ENCODE results near the gene CNTROB. TPM values are rescaled to one million over a fixed set of nuclear protein-coding genes. Genes with fewer than 3 reads are reported as not detected.

Gene CNTROB
- total RNA-seq, 1 experiment from 2014 or later = 30.1 TPM

- Histone ChIP-seq H3K23ac (ENCODE audit: insufficient read length, low read depth, low read length) (no peak overlapping the region), H4K5ac (ENCODE audit: insufficient read length, low read depth, low read length) (no peak overlapping the region), H3K18ac (ENCODE audit: insufficient read length, low read depth, low read length) (no peak overlapping the region), H2BK120ac (ENCODE audit: low read depth, low read length, poor library complexity, severe bottlenecking) (no peak overlapping the region), H2BK20ac (ENCODE audit: low read depth, low read length, poor library complexity, severe bottlenecking) (no peak overlapping the region), H3K27ac (ENCODE audit: insufficient read length, low read depth, low read length) (no peak overlapping the region), H4K91ac (ENCODE audit: insufficient read length, low read depth, low read length) (no peak overlapping the region), H2BK12ac (ENCODE audit: insufficient read length, low read depth, low read length) (no peak overlapping the region), H3K79me2 (ENCODE audit: insufficient read depth, low read length) (no peaks in the 10 kb centered on the region), H3K56ac (ENCODE audit: insufficient read length, low read depth, low read length) (no peak overlapping the region), H2BK15ac (ENCODE audit: low read depth, low read length) (no peak overlapping the region), H4K20me1 (ENCODE audit: control insufficient read depth, insufficient read depth, insufficient read length) (no peaks in the 10 kb centered on the region), H3K23me2 (ENCODE audit: insufficient read length, low read depth, low read length, poor library complexity, severe bottlenecking) (peaks cover 8% of the 10 kb centered on the region), H3K79me1 (ENCODE audit: insufficient read depth, low read depth, low read length, poor library complexity, severe bottlenecking) (no peaks in the 10 kb centered on the region), H3K4me1 (ENCODE audit: insufficient read depth, low read length) (no peaks in the 10 kb centered on the region), H3K9me3 (ENCODE audit: control insufficient read depth, low read depth, low read length) (no peaks in the 10 kb centered on the region), H2BK5ac (ENCODE audit: insufficient read length, low read length) (no peak overlapping the region), H2AK5ac (ENCODE audit: insufficient read length, low read length) (no peak overlapping the region), H3T11ph (ENCODE audit: low read length) (no peak overlapping the region), H4K8ac (replicated peaks; ENCODE audit: insufficient read length, low read depth, low read length) (no peak overlapping the region), H3K27me3 (ENCODE audit: insufficient read depth, low read length) (peaks cover 6% of the 10 kb centered on the region), H2AFZ (ENCODE audit: low read length) (no peak overlapping the region), H3K14ac (ENCODE audit: insufficient read depth, low read length) (no peak overlapping the region), H3K9ac (ENCODE audit: extremely low read depth, insufficient read length, low read length) (no peak overlapping the region), H3K4me2 (ENCODE audit: insufficient read depth, insufficient read length, low read length) (no peak overlapping the region), H3K4ac (ENCODE audit: low read depth, low read length) (no peak overlapping the region)
- no peaks in the 10 kb centered on the region for H3K9me3 Mint-ChIP-seq
- H3K27ac Mint-ChIP-seq = no peak overlapping the region
- peaks cover 0 to 35% (median 8%) of the 10 kb centered on the region in 3 experiments; a peak in 5 of 7 replicates for H3K36me3 Mint-ChIP-seq (ENCODE audit: insufficient read depth in 1 of 3, low read depth in 3 of 3)
- no peak for DNase-seq
- H3K4me1 Mint-ChIP-seq = peaks cover 8% of the 10 kb centered on the region in 2 experiments
- WGBS (ENCODE audit: extremely low coverage, insufficient read length, low lambda C conversion rate) = no CpG with 5 or more reads among the region's 9 CpGs
- TF ChIP-seq CTCF (conservative IDR thresholded peaks at IDR 0.05) = no peak
- peaks cover 18% of the 10 kb centered on the region for H3K27me3 Mint-ChIP-seq (ENCODE audit: low read depth)
- no peak overlapping the region for H3K4me3 Mint-ChIP-seq
Observed at GRCh38 chr17:7911116-7911515, 20.9 kb upstream of the CNTROB start.

Data from H9 (cell line).